ENCODE results near the gene PPME1.

Gene PPME1

DNA sequence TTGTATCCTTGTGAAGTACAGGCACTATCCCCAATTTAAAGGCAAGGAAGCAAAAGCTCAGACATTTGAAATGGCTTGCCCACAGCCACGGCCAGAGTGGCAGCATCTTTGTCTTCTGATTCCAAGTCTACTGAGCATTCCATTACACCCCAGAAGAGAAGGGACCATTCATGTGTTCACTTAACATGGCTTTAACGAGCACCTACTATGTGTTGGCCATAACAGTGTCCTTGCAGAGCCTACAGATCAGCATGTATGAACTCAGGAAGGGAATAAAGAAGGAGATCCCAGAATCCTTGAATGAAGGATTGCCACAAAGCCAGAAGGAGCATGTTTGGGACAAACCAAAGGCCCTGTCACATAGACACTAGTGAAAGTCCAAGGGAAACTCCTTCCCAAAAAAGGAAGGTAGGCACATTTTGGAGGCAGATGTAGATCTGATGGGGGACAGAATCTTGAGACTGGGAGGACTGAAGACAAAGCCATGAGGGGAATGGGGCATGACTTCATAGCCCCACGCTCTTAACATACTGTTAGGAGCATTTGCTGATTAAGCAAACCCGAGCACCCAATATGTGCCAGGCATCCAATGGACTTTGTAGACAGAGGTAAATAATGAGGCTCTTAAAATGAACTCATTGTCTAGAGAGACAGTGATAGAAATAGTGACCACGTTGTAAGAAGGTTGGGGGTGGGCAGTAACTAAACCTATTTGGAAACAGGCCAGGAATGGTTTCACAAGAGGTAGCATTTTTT, 85.5 kb downstream of the PPME1 start:
- Histone ChIP-seq H3K9me3 (ENCODE audit: control insufficient read depth, insufficient read depth, low read length) (peaks cover 5% of the 10 kb centered on the region; the same call in 1 of the 2 replicates), H3K27me3 (ENCODE audit: control insufficient read depth, low read length) (no peaks in the 10 kb centered on the region), H3F3A (ENCODE audit: control insufficient read depth, insufficient read depth) (0 out of 2 replicates have a peak, but pooled peaks cover 3% of the 10 kb centered on the region), H3K4me2 (ENCODE audit: low read length) (no peak overlapping the region), H3K9me2 (replicated peaks; ENCODE audit: control insufficient read depth, low read length) (no peaks in the 10 kb centered on the region), H3K27ac (ENCODE audit: low read depth, low read length) (no peak overlapping the region), H4K20me1 (ENCODE audit: control insufficient read depth, insufficient read depth, low read depth, low read length) (no peaks in the 10 kb centered on the region), H3K4me1 (ENCODE audit: control insufficient read depth, low read length) (no peaks in the 10 kb centered on the region), H3K36me3 (ENCODE audit: control insufficient read depth, low read length) (peaks cover 24% of the 10 kb centered on the region; the same call in 1 of the 2 replicates), H3K79me2 (ENCODE audit: control insufficient read depth, low read length) (no peaks in the 10 kb centered on the region), H3K4me3 (ENCODE audit: low read length) (no peak overlapping the region)
- TF ChIP-seq, protein P1, sequence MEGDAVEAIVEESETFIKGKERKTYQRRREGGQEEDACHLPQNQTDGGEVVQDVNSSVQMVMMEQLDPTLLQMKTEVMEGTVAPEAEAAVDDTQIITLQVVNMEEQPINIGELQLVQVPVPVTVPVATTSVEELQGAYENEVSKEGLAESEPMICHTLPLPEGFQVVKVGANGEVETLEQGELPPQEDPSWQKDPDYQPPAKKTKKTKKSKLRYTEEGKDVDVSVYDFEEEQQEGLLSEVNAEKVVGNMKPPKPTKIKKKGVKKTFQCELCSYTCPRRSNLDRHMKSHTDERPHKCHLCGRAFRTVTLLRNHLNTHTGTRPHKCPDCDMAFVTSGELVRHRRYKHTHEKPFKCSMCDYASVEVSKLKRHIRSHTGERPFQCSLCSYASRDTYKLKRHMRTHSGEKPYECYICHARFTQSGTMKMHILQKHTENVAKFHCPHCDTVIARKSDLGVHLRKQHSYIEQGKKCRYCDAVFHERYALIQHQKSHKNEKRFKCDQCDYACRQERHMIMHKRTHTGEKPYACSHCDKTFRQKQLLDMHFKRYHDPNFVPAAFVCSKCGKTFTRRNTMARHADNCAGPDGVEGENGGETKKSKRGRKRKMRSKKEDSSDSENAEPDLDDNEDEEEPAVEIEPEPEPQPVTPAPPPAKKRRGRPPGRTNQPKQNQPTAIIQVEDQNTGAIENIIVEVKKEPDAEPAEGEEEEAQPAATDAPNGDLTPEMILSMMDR (IDR thresholded peaks at IDR 0.05; ENCODE audit: low read depth, low read length, poor library complexity, severe bottlenecking) = no peak
- no peak for TF ChIP-seq EZH2phosphoT487 (IDR thresholded peaks at IDR 0.05; ENCODE audit: borderline replicate concordance, low read length)

DNA sequence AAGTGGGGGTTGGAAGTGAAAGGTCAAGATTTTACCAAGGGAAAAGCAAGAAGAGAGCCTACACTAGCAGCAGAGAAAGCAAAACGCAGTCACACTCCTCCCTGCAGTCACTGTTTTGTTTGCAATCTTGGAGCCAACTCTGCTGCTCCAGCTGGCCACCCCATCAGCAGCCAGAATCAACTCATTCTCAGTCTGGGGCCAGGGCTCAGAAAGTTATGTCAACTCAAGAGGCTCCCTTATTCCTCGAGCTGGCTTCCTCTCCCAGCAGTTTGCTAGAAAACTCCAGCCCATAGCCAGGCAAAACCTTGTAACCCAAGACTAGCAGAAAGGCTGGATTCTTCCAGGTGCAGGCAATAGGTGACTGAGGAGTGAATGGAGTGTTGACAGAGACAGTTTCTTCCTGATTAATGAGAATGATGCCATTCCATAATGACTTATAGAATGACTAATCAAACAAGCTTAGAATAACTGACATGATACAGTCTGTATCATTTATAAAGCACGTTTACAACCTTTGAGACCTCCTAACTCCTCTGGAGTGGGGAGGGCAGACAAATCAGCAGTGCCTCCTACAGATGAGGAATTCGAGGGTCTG, 87.0 kb downstream of the PPME1 start:
- H3K27ac ChIP-seq (ENCODE audit: low read depth, low read length) = no peak overlapping the region
- no peaks in the 10 kb centered on the region for H3K79me2 ChIP-seq (ENCODE audit: control insufficient read depth, low read length)
- H3K4me1 ChIP-seq (ENCODE audit: control insufficient read depth, low read length) = no peaks in the 10 kb centered on the region
- no peaks in the 10 kb centered on the region for H3K9me2 ChIP-seq (replicated peaks; ENCODE audit: control insufficient read depth, low read length)
- H3K36me3 ChIP-seq (ENCODE audit: control insufficient read depth, low read length) = peaks cover 21% of the 10 kb centered on the region; the same call in 1 of the 2 replicates
- H3K27me3 ChIP-seq (ENCODE audit: control insufficient read depth, low read length) = no peaks in the 10 kb centered on the region
- no peak overlapping the region for H3K4me3 ChIP-seq (ENCODE audit: low read length)
- TF ChIP-seq, protein P1 (IDR thresholded peaks at IDR 0.05; ENCODE audit: low read depth, low read length, poor library complexity, severe bottlenecking) = no peak
- no peak for TF ChIP-seq EZH2phosphoT487 (IDR thresholded peaks at IDR 0.05; ENCODE audit: borderline replicate concordance, low read length)
- 0 out of 2 replicates have a peak, but pooled peaks cover 3% of the 10 kb centered on the region for H3F3A ChIP-seq (ENCODE audit: control insufficient read depth, insufficient read depth)
- no peak overlapping the region for H3K4me2 ChIP-seq (ENCODE audit: low read length)
- no peaks in the 10 kb centered on the region for H4K20me1 ChIP-seq (ENCODE audit: control insufficient read depth, insufficient read depth, low read depth, low read length)
- peaks cover 5% of the 10 kb centered on the region; the same call in 1 of the 2 replicates for H3K9me3 ChIP-seq (ENCODE audit: control insufficient read depth, insufficient read depth, low read length)

DNA sequence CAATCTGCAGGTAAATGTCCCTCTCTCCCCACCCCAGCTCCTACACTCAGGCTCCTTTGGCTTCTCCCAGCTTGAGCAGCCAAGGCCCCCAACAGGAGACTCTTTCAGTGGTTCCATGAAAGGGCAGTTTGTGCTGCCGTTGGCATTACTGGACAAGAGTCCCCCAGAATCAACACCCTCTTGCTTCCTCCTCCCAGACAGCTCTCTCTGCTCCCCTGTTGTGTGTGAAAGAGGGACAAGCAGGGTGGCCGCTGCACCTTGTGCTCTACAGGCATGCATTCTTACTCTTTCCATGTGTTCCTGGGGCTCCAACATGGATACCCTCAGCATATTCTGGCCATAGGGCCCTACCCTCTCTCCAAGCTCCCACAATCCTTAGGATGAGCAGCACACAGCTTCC, 91.6 kb downstream of the PPME1 start:
- Histone ChIP-seq H3K4me2 (ENCODE audit: low read length) (no peak overlapping the region), H3K4me1 (ENCODE audit: control insufficient read depth, low read length) (no peaks in the 10 kb centered on the region), H3F3A (ENCODE audit: control insufficient read depth, insufficient read depth) (no peaks in the 10 kb centered on the region), H3K9me3 (ENCODE audit: control insufficient read depth, insufficient read depth, low read length) (peaks cover 5% of the 10 kb centered on the region; the same call in 1 of the 2 replicates), H3K79me2 (ENCODE audit: control insufficient read depth, low read length) (no peaks in the 10 kb centered on the region), H3K36me3 (ENCODE audit: control insufficient read depth, low read length) (no peaks in the 10 kb centered on the region), H4K20me1 (ENCODE audit: control insufficient read depth, insufficient read depth, low read depth, low read length) (no peaks in the 10 kb centered on the region), H3K9me2 (replicated peaks; ENCODE audit: control insufficient read depth, low read length) (no peaks in the 10 kb centered on the region), H3K4me3 (ENCODE audit: low read length) (no peak overlapping the region), H3K27me3 (ENCODE audit: control insufficient read depth, low read length) (no peaks in the 10 kb centered on the region; the same call in 1 of the 2 replicates), H3K27ac (ENCODE audit: low read depth, low read length) (no peak overlapping the region)
- TF ChIP-seq EZH2phosphoT487 (IDR thresholded peaks at IDR 0.05; ENCODE audit: borderline replicate concordance, low read length) = no peak

DNA sequence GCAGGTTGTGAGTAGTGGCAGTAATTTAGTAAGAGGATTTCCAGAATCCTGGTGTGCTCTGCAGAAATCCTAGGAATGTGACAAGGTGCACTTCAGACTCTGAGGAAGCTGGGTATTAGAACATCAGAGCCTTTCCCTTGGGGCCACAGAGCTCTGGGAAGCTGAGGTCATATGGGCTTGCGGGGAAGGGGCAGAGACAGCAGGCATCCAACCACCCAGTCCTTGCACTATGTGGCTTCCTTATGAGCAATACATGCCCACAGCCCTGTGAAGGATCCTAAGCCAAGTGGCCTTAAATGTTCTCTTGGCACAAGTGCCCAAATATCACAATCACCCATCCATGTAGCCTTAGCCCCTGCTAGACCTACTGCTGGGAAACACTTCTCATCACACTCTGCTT, 94.2 kb downstream of the PPME1 start:
- Histone ChIP-seq H3K27me3 (ENCODE audit: control insufficient read depth, low read length) (peaks cover 21% of the 10 kb centered on the region), H3K4me2 (ENCODE audit: low read length) (no peak overlapping the region), H3K9me2 (replicated peaks; ENCODE audit: control insufficient read depth, low read length) (no peaks in the 10 kb centered on the region), H4K20me1 (ENCODE audit: control insufficient read depth, insufficient read depth, low read depth, low read length) (no peaks in the 10 kb centered on the region), H3K36me3 (ENCODE audit: control insufficient read depth, low read length) (no peaks in the 10 kb centered on the region), H3K27ac (ENCODE audit: low read depth, low read length) (no peak overlapping the region), H3K4me1 (ENCODE audit: control insufficient read depth, low read length) (no peaks in the 10 kb centered on the region), H3K79me2 (ENCODE audit: control insufficient read depth, low read length) (no peaks in the 10 kb centered on the region), H3K9me3 (ENCODE audit: control insufficient read depth, insufficient read depth, low read length) (peaks cover 5% of the 10 kb centered on the region; the same call in 1 of the 2 replicates), H3K4me3 (ENCODE audit: low read length) (no peak overlapping the region), H3F3A (ENCODE audit: control insufficient read depth, insufficient read depth) (no peaks in the 10 kb centered on the region)
- TF ChIP-seq EZH2phosphoT487 (IDR thresholded peaks at IDR 0.05; ENCODE audit: borderline replicate concordance, low read length) = no peak
- TF ChIP-seq, protein P1 (IDR thresholded peaks at IDR 0.05; ENCODE audit: low read depth, low read length, poor library complexity, severe bottlenecking) = no peak
